ENCODE data around the gene MAB21L3. TPM values are rescaled to one million over a fixed set of nuclear protein-coding genes. Genes with fewer than 3 reads are reported as not detected.

Gene MAB21L3
- total and polyA plus RNA-seq, 2 donors (not counting 3 experiments of a cell fraction or from before 2014, with no cell fraction given) = not detected

- H3K4me3 ChIP-seq (replicated peaks in 1 of 3; ENCODE audit: insufficient read depth in 1 of 3, low read depth in 1 of 3, low read length in 3 of 3) = no peak overlapping the region
- H3K9me3 ChIP-seq (replicated peaks; ENCODE audit: control insufficient read depth, insufficient read depth, low read length) = no peaks in the 10 kb centered on the region
- DNase-seq (ENCODE audit: low read depth, low spot score) (no peak), FAIRE-seq (no peak)
- TF ChIP-seq EZH2 (IDR thresholded peaks at IDR 0.05; ENCODE audit: borderline replicate concordance, low read depth, low read length, severe bottlenecking) = no peak
- TF ChIP-seq CTCF (IDR thresholded peaks at IDR 0.05; ENCODE audit: extremely low read depth in 1 of 2, insufficient read depth in 1 of 2, low read depth in 1 of 2, low read length in 2 of 2) = no peak
- no peak for TF ChIP-seq GATA2 (IDR thresholded peaks at IDR 0.05; ENCODE audit: insufficient read depth, insufficient read length, low read depth, low read length)
- no peaks in the 10 kb centered on the region for H4K20me1 ChIP-seq (replicated peaks; ENCODE audit: control insufficient read depth, extremely low read depth, insufficient read depth, low read length)
- dilution Hi-C loops (cut with MboI; ENCODE audit: extremely low pct_ligation_motif_present, low sequenced_read_pairs) = no loop called here
- ChIA-PET CTCF (interaction anchor here (1.7 kb wide), 1 partner anchor 373 kb away, joined by 5 read pairs; no protein-coding TSS in a partner anchor), POLR2A (no interaction called here)
- no peaks in the 10 kb centered on the region for H3K9me1 ChIP-seq (replicated peaks; ENCODE audit: control insufficient read depth, extremely low read depth, insufficient read depth, low read length)
- BruUV-seq (replicated peaks) = no TSS peak
- no peaks in the 10 kb centered on the region for H3K79me2 ChIP-seq (ENCODE audit: control insufficient read depth, insufficient read depth, low read length)
- intact Hi-C loops (cut with micrococcal nuclease) = no loop called here
- H3K4me2 ChIP-seq (ENCODE audit: insufficient read depth, low read length) = no peak overlapping the region
- no peak overlapping the region for H3K27ac ChIP-seq (ENCODE audit: insufficient read depth, low read depth, low read length)
- no peak overlapping the region for H2AFZ ChIP-seq (ENCODE audit: low read depth, low read length)
- no peak overlapping the region for H3K9ac ChIP-seq (replicated peaks; ENCODE audit: extremely low read depth, insufficient read depth, low read length)
- no peaks in the 10 kb centered on the region for H3K4me1 ChIP-seq (ENCODE audit: control insufficient read depth, extremely low read depth, insufficient read depth, low read length)
- peaks cover 2 to 6% of the 10 kb centered on the region in 2 experiments for H3K27me3 ChIP-seq (ENCODE audit: control insufficient read depth in 2 of 2, insufficient read depth in 2 of 2, low read length in 2 of 2)
- no peaks in the 10 kb centered on the region for H3K36me3 ChIP-seq (ENCODE audit: control insufficient read depth in 2 of 2, extremely low read depth in 1 of 2, insufficient read depth in 2 of 2, low read length in 2 of 2)
Measured at GRCh38 chr1:116126281-116126680, 15.1 kb downstream of the MAB21L3 start.

- BruUV-seq (replicated peaks) = no TSS peak
- TF ChIP-seq JUN (IDR thresholded peaks at IDR 0.05; ENCODE audit: borderline replicate concordance, insufficient read depth, insufficient read length, low read depth) = no peak
- TF ChIP-seq GATA2 (IDR thresholded peaks at IDR 0.05; ENCODE audit: insufficient read depth, insufficient read length, low read depth, low read length) = no peak
- TF ChIP-seq MYC (IDR thresholded peaks at IDR 0.05; ENCODE audit: low read depth, low read length) = no peak
- TF ChIP-seq CTCF (IDR thresholded peaks at IDR 0.05; ENCODE audit: extremely low read depth in 1 of 2, insufficient read depth in 1 of 2, low read depth in 1 of 2, low read length in 2 of 2) = no peak
Measured at GRCh38 chr1:116127123-116127847, 16.1 kb downstream of the MAB21L3 start.

More at GRCh38 chr1:116127123-116127847, 16.1 kb downstream of the MAB21L3 start:
- POLR2A ChIA-PET = no interaction called here
- Histone ChIP-seq H3K4me1 (ENCODE audit: control insufficient read depth, extremely low read depth, insufficient read depth, low read length) (no peaks in the 10 kb centered on the region), H4K20me1 (replicated peaks; ENCODE audit: control insufficient read depth, extremely low read depth, insufficient read depth, low read length) (no peaks in the 10 kb centered on the region), H3K9ac (replicated peaks; ENCODE audit: extremely low read depth, insufficient read depth, low read length) (no peak overlapping the region), H3K36me3 (ENCODE audit: control insufficient read depth in 2 of 2, extremely low read depth in 1 of 2, insufficient read depth in 2 of 2, low read length in 2 of 2) (no peaks in the 10 kb centered on the region), H3K27me3 (ENCODE audit: control insufficient read depth in 2 of 2, insufficient read depth in 2 of 2, low read length in 2 of 2) (peaks cover 2 to 6% of the 10 kb centered on the region in 2 experiments), H3K4me2 (ENCODE audit: insufficient read depth, low read length) (no peak overlapping the region), H3K79me2 (ENCODE audit: control insufficient read depth, insufficient read depth, low read length) (no peaks in the 10 kb centered on the region), H2AFZ (ENCODE audit: low read depth, low read length) (no peak overlapping the region), H3K9me1 (replicated peaks; ENCODE audit: control insufficient read depth, extremely low read depth, insufficient read depth, low read length) (no peaks in the 10 kb centered on the region), H3K27ac (ENCODE audit: insufficient read depth, low read depth, low read length) (no peak overlapping the region), H3K4me3 (replicated peaks in 1 of 3; ENCODE audit: insufficient read depth in 1 of 3, low read depth in 1 of 3, low read length in 3 of 3) (no peak overlapping the region), H3K9me3 (replicated peaks; ENCODE audit: control insufficient read depth, insufficient read depth, low read length) (no peaks in the 10 kb centered on the region)
- no peak for DNase-seq (ENCODE audit: low read depth, low spot score)
- dilution Hi-C loops (cut with MboI; ENCODE audit: extremely low pct_ligation_motif_present, low sequenced_read_pairs) (no loop called here), intact Hi-C loops (cut with micrococcal nuclease) (no loop called here)
- CTCF ChIA-PET = no interaction called here
- no peak for FAIRE-seq

All from endothelial cell of umbilical vein (primary cell).